HEK293 (cell line): Measurements from ENCODE around the gene MAPT.

Source experiments
- CTCF ChIA-PET: fragments of 350-600 bp; formaldehyde crosslinking; extraction: SDS; loops from one replicate; lab custom pipeline; 2021; ENCODE audit warnings: antibody characterized with exemption; lab: Yijun Ruan, JAX
- POLR2A ChIA-PET: fragments of 300-600 bp; formaldehyde crosslinking; extraction: SDS; loops from one replicate; lab custom pipeline; 2020; ENCODE audit warnings: antibody characterized with exemption, inconsistent platforms; lab: Yijun Ruan, JAX
- H3K27ac ChIP-seq: fragments of 200-500 bp; sonication (Bioruptor generic); 2 replicates; pipeline ENCODE4 v1.5.1; 2014; ENCODE audit warnings: low read depth, low read length, control low read depth, inconsistent platforms; ENCODE audit errors: extremely low read depth
- H3K36me3 ChIP-seq, 2 experiments: fragments of 200-500 bp in 1 of 2; sonication (Bioruptor generic) in 1 of 2; 1 replicate in 1 of 2; 2 replicates in 1 of 2; pipeline ENCODE4 v1.5.1; 2014 to 2017; ENCODE audit warnings: inconsistent platforms in 2 of 2, low read length in 2 of 2; ENCODE audit not compliant: control insufficient read depth in 2 of 2, insufficient read depth in 1 of 2
- H3K4me1 ChIP-seq: fragments of 200-500 bp; sonication (Bioruptor generic); 2 replicates; pipeline ENCODE4 v1.5.1; 2014; ENCODE audit warnings: mild to moderate bottlenecking, low read length, inconsistent platforms; ENCODE audit not compliant: control insufficient read depth, insufficient read depth
- H3K4me3 ChIP-seq: 2 replicates; pipeline ENCODE4 v1.5.1; 2011; ENCODE audit warnings: low read depth, mild to moderate bottlenecking, control low read depth, low read length, moderate library complexity
- H3K9me3 ChIP-seq: fragments of 200-500 bp; sonication (Bioruptor generic); 2 replicates; pipeline ENCODE4 v1.5.1; 2014; ENCODE audit warnings: low read depth, low read length, inconsistent platforms; ENCODE audit not compliant: control insufficient read depth, insufficient read depth
- AEBP2 ChIP-seq: fragments of 450-650 bp; formaldehyde crosslinking; IDR thresholded peaks from 2 replicates; pipeline ENCODE4 v1.5.1; 2016; ENCODE audit warnings: missing biosample characterization, missing genetic modification characterization, borderline replicate concordance
- GFI1B ChIP-seq: fragments of 450-650 bp; formaldehyde crosslinking; IDR thresholded peaks from 2 replicates; pipeline ENCODE4 v1.5.1; 2016; ENCODE audit warnings: missing biosample characterization, missing genetic modification characterization
- GLI2 ChIP-seq: fragments of 450-650 bp; formaldehyde crosslinking; IDR thresholded peaks from 2 replicates; pipeline ENCODE4; 2017; ENCODE audit warnings: missing biosample characterization, missing genetic modification characterization, low read depth, borderline replicate concordance
- KLF1 ChIP-seq: fragments of 450-650 bp; formaldehyde crosslinking; IDR thresholded peaks from 2 replicates; pipeline ENCODE4 v1.5.1; 2016; ENCODE audit warnings: missing biosample characterization, missing genetic modification characterization
- KLF7 ChIP-seq: fragments of 450-650 bp; formaldehyde crosslinking; IDR thresholded peaks from 2 replicates; pipeline ENCODE4 v1.5.1; 2016; ENCODE audit warnings: missing biosample characterization, missing genetic modification characterization, borderline replicate concordance
- REST ChIP-seq: fragments of 450-650 bp; formaldehyde crosslinking; IDR thresholded peaks from 2 replicates; pipeline ENCODE4 v1.5.1; 2016; ENCODE audit warnings: missing biosample characterization, missing genetic modification characterization
- YY1 ChIP-seq: fragments of 450-650 bp; formaldehyde crosslinking; IDR thresholded peaks from 2 replicates; pipeline ENCODE4 v1.5.1; 2018; ENCODE audit warnings: missing biosample characterization, missing genetic modification characterization
- ZBTB26 ChIP-seq: fragments of 450-650 bp; formaldehyde crosslinking; optimal IDR thresholded peaks from 2 replicates; pipeline ENCODE3; 2016; ENCODE audit warnings: missing biosample characterization, mild to moderate bottlenecking, missing genetic modification characterization
- ZNF138 ChIP-seq: fragments of 450-650 bp; formaldehyde crosslinking; IDR thresholded peaks from 2 replicates; pipeline ENCODE4 v1.5.1; 2016; ENCODE audit warnings: missing biosample characterization, missing genetic modification characterization, borderline replicate concordance
- ZNF302 ChIP-seq: fragments of 450-650 bp; formaldehyde crosslinking; IDR thresholded peaks from 2 replicates; pipeline ENCODE4 v1.5.1; 2016; ENCODE audit warnings: missing biosample characterization, missing genetic modification characterization, low read depth
- ZNF404 ChIP-seq: fragments of 450-650 bp; formaldehyde crosslinking; IDR thresholded peaks from 2 replicates; pipeline ENCODE4 v1.5.1; 2017; ENCODE audit warnings: missing biosample characterization, missing genetic modification characterization
- ZNF488 ChIP-seq: fragments of 450-650 bp; formaldehyde crosslinking; IDR thresholded peaks from 2 replicates; pipeline ENCODE4 v1.5.1; 2016; ENCODE audit warnings: missing biosample characterization, missing genetic modification characterization
- ZNF596 ChIP-seq: fragments of 450-650 bp; IDR thresholded peaks from 2 replicates; pipeline ENCODE4 v1.5.0; 2018; ENCODE audit warnings: missing biosample characterization, mild to moderate bottlenecking, missing genetic modification characterization, moderate library complexity
- ZNF624 ChIP-seq: fragments of 450-650 bp; formaldehyde crosslinking; IDR thresholded peaks from 2 replicates; pipeline ENCODE4 v1.5.1; 2017; ENCODE audit warnings: missing biosample characterization, missing genetic modification characterization
- ZNF658 ChIP-seq: fragments of 450-650 bp; formaldehyde crosslinking; IDR thresholded peaks from 2 replicates; pipeline ENCODE4; 2016; ENCODE audit warnings: missing biosample characterization, missing genetic modification characterization
- ZNF660 ChIP-seq: fragments of 450-650 bp; IDR thresholded peaks from 2 replicates; pipeline ENCODE4 v1.5.1; 2018; ENCODE audit warnings: missing biosample characterization, mild to moderate bottlenecking, missing genetic modification characterization
- ZNF747 ChIP-seq: fragments of 450-650 bp; formaldehyde crosslinking; IDR thresholded peaks from 2 replicates; pipeline ENCODE4 v1.5.1; 2016; ENCODE audit warnings: missing biosample characterization, missing genetic modification characterization
- ZNF785 ChIP-seq: fragments of 450-650 bp; formaldehyde crosslinking; IDR thresholded peaks from 2 replicates; pipeline ENCODE4 v1.5.1; 2016; ENCODE audit warnings: missing biosample characterization, missing genetic modification characterization
- ZNF843 ChIP-seq: fragments of 450-650 bp; formaldehyde crosslinking; IDR thresholded peaks from 2 replicates; pipeline ENCODE4 v1.5.1; 2016; ENCODE audit warnings: missing biosample characterization, missing genetic modification characterization

MAPT gene

GRCh38 chr17:46023783-46024388 lies 129.5 kb downstream of the MAPT start:
- no peak overlapping the region for H3K27ac ChIP-seq
- ChIA-PET CTCF (no interaction called here), POLR2A (no interaction called here)
- H3K4me1 ChIP-seq = no peaks in the 10 kb centered on the region
- H3K4me3 ChIP-seq = no peak overlapping the region
- H3K36me3 ChIP-seq = peaks cover 0 to 53% of the 10 kb centered on the region in 2 experiments; a peak in 1 of 3 replicates
- TF ChIP-seq YY1 (tag by site-specific recombination) (no peak), AEBP2 (tag by site-specific recombination) (no peak), ZNF488 (tag by site-specific recombination) (no peak), REST (tag by site-specific recombination) (no peak), ZBTB26 (no peak), ZNF747 (tag by site-specific recombination) (no peak)
- no peaks in the 10 kb centered on the region for H3K9me3 ChIP-seq

- CTCF ChIA-PET = no interaction called here
- no peaks in the 10 kb centered on the region for H3K4me1 ChIP-seq
- H3K36me3 ChIP-seq = peaks cover 3 to 60% of the 10 kb centered on the region in 2 experiments; a peak in 1 of 3 replicates
- TF ChIP-seq ZNF785 (tag by site-specific recombination) = no peak
- TF ChIP-seq KLF1 (tag by site-specific recombination) = no peak
- no peak for TF ChIP-seq ZNF138
- no peak for TF ChIP-seq ZNF404 (tag by site-specific recombination)
- no peak for TF ChIP-seq GLI2 (tag by site-specific recombination)
- no peak for TF ChIP-seq KLF7 (tag by site-specific recombination)
- no peak for TF ChIP-seq ZNF658
- TF ChIP-seq ZNF660 (tag by site-specific recombination) = no peak
- no peak for TF ChIP-seq GFI1B (tag by site-specific recombination)
- no peak for TF ChIP-seq ZNF596 (tag by site-specific recombination)
- TF ChIP-seq ZNF302 (tag by site-specific recombination) = no peak
- no peak for TF ChIP-seq ZNF843
- TF ChIP-seq ZNF624 = no peak
- H3K9me3 ChIP-seq = no peaks in the 10 kb centered on the region
- H3K4me3 ChIP-seq = no peak overlapping the region
- H3K27ac ChIP-seq = no peak overlapping the region
- POLR2A ChIA-PET = no interaction called here
Observed at GRCh38 chr17:46024590-46024989, 130.2 kb downstream of the MAPT start.
